ENCODE results near the gene TGFBR3.

TGFBR3 gene

GRCh38 chr1:91699339-91699974 is 186.5 kb downstream of the TGFBR3 start:
- peak; percentile 90 for DNase-seq (ENCODE audit: low read depth)
- no peak for TF ChIP-seq CTCF (IDR thresholded peaks at IDR 0.05; ENCODE audit: control insufficient read depth, insufficient read depth, low read depth, low read length, missing control alignments)
- no peak overlapping the region for H3K4me3 ChIP-seq (ENCODE audit: control insufficient read depth, low read depth, low read length)

- TF ChIP-seq CTCF (IDR thresholded peaks at IDR 0.05; ENCODE audit: control insufficient read depth, insufficient read depth, low read depth, low read length, missing control alignments) = no peak
Observed at GRCh38 chr1:91697861-91698260, 188.1 kb downstream of the TGFBR3 start.

GRCh38 chr1:91697416-91697815 is 188.5 kb downstream of the TGFBR3 start:
- DNase-seq (ENCODE audit: low read depth) = no peak
- TF ChIP-seq CTCF (IDR thresholded peaks at IDR 0.05; ENCODE audit: control insufficient read depth, insufficient read depth, low read depth, low read length, missing control alignments) = no peak
- H3K4me3 ChIP-seq (ENCODE audit: control insufficient read depth, low read depth, low read length) = no peak overlapping the region

More at GRCh38 chr1:91697861-91698260, 188.1 kb downstream of the TGFBR3 start:
- no peak overlapping the region for H3K4me3 ChIP-seq (ENCODE audit: control insufficient read depth, low read depth, low read length)
- no peak for DNase-seq (ENCODE audit: low read depth)

- DNase-seq (ENCODE audit: low read depth) = no peak
Observed at GRCh38 chr1:91696321-91696720, 189.6 kb downstream of the TGFBR3 start.

GRCh38 chr1:91693557-91693956 is 192.4 kb downstream of the TGFBR3 start:
- TF ChIP-seq CTCF (IDR thresholded peaks at IDR 0.05; ENCODE audit: control insufficient read depth, insufficient read depth, low read depth, low read length, missing control alignments) = no peak
- DNase-seq (ENCODE audit: low read depth) = no peak
- H3K4me3 ChIP-seq (ENCODE audit: control insufficient read depth, low read depth, low read length) = no peak overlapping the region

More at GRCh38 chr1:91696321-91696720, 189.6 kb downstream of the TGFBR3 start:
- no peak overlapping the region for H3K4me3 ChIP-seq (ENCODE audit: control insufficient read depth, low read depth, low read length)
- TF ChIP-seq CTCF (IDR thresholded peaks at IDR 0.05; ENCODE audit: control insufficient read depth, insufficient read depth, low read depth, low read length, missing control alignments) = no peak

GRCh38 chr1:91691525-91691924 is 194.4 kb downstream of the TGFBR3 start:
- no peak for TF ChIP-seq CTCF (IDR thresholded peaks at IDR 0.05; ENCODE audit: control insufficient read depth, insufficient read depth, low read depth, low read length, missing control alignments)
- DNase-seq (ENCODE audit: low read depth) = no peak
- H3K4me3 ChIP-seq (ENCODE audit: control insufficient read depth, low read depth, low read length) = no peak overlapping the region

Data from AG09309 (cell line).